Measurements from ENCODE around the gene NGLY1. TPM values are rescaled to one million over a fixed set of nuclear protein-coding genes. Genes with fewer than 3 reads are reported as not detected.

The NGLY1 gene
- total and polyA plus RNA-seq, 9 of the 15 experiments (the other 6 are each of a cell fraction or from before 2014, with no cell fraction given), result 52.2 to 124 (median 87.6) TPM

DNA sequence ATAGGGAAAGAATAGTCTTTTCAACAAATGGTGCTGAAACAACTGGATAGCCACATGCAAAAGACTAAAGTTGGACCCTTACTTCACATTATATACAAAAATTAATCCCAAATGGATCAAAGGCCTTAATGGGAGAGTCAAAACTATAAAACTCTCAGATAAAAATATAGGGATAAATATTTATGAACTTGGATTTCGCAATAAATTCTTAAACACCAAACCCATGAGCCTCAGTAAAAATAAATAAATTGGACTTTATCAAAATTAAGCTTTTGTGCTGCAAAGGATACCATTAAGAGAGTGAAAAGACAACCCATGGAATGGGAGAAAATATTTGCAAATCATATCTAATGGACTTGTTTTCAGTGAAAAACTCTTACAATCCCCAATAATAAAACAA lies 99.8 kb downstream of the NGLY1 start:
- no peaks in the 10 kb centered on the region for H3K9me1 ChIP-seq (ENCODE audit: control insufficient read depth, insufficient read depth, low read length)
- H3K79me2 ChIP-seq (ENCODE audit: control insufficient read depth, insufficient read depth, low read length), result no peaks in the 10 kb centered on the region
- H4K20me1 ChIP-seq (replicated peaks; ENCODE audit: control insufficient read depth, insufficient read depth, low read length), result no peaks in the 10 kb centered on the region
- BruUV-seq (replicated peaks), result no TSS peak
- H3K4me2 ChIP-seq (ENCODE audit: insufficient read depth, low read length), result no peak overlapping the region
- H3K9ac ChIP-seq (ENCODE audit: insufficient read depth in 1 of 2, low read depth in 2 of 2, low read length in 2 of 2), result no peak overlapping the region
- no peak overlapping the region for H3K27ac ChIP-seq (ENCODE audit: extremely low read depth, low read depth, low read length)
- peaks cover under 1 to 4% of the 10 kb centered on the region in 2 experiments; a peak in 2 of 5 replicates for H3K27me3 ChIP-seq (ENCODE audit: control insufficient read depth in 2 of 2, insufficient read depth in 2 of 2, low read length in 2 of 2)
- TF ChIP-seq CEBPG (CRISPR knock-in tag; IDR thresholded peaks at IDR 0.05) (no peak), CEBPG (tag; conservative IDR thresholded peaks at IDR 0.05 in 1 of 2, IDR thresholded peaks at IDR 0.05 in 1 of 2) (peak in 1 of 2 experiments; percentile 86; a peak in 2 of 4 replicates), CEBPB (tag; IDR thresholded peaks at IDR 0.05) (peak; percentile 76)
- TF ChIP-seq, protein P1, sequence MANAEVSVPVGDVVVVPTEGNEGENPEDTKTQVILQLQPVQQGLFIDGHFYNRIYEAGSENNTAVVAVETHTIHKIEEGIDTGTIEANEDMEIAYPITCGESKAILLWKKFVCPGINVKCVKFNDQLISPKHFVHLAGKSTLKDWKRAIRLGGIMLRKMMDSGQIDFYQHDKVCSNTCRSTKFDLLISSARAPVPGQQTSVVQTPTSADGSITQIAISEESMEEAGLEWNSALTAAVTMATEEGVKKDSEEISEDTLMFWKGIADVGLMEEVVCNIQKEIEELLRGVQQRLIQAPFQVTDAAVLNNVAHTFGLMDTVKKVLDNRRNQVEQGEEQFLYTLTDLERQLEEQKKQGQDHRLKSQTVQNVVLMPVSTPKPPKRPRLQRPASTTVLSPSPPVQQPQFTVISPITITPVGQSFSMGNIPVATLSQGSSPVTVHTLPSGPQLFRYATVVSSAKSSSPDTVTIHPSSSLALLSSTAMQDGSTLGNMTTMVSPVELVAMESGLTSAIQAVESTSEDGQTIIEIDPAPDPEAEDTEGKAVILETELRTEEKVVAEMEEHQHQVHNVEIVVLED (CRISPR knock-in tag; IDR thresholded peaks at IDR 0.05), result no peak
- ChIA-PET CTCF (ENCODE audit: low intra/inter-chr PET ratio) (no interaction called here), POLR2A (no interaction called here)
- ATAC-seq (no peak), DNase-seq (ENCODE audit: extremely low read depth in 1 of 4, low spot score in 3 of 4) (no peak), FAIRE-seq (no peak)
- H2AFZ ChIP-seq (ENCODE audit: low read depth, low read length), result no peak overlapping the region
- H3K9me3 ChIP-seq (replicated peaks; ENCODE audit: control insufficient read depth, insufficient read depth, low read depth, low read length), result no peaks in the 10 kb centered on the region
- in situ Hi-C loops (cut with MboI) (no loop called here), intact Hi-C loops (cut with micrococcal nuclease) (no loop called here)
- 13% methylated on average over 1 of the region's 1 CpG for WGBS (ENCODE audit: insufficient coverage, low coverage, missing lambda C conversion rate)
- no peak overlapping the region for H3K4me3 ChIP-seq
- peaks cover 2 to 5% of the 10 kb centered on the region in 2 experiments; a peak in 2 of 5 replicates for H3K4me1 ChIP-seq (replicated peaks in 1 of 2; ENCODE audit: control insufficient read depth in 2 of 2, insufficient read depth in 2 of 2, low read length in 2 of 2)
- no peaks in the 10 kb centered on the region for H3K36me3 ChIP-seq (ENCODE audit: control insufficient read depth, insufficient read depth, low read length)
